NOMO-1 treated with dmso at 0.1 percent for 144 hours (cell line): ENCODE results near the gene KRAS.
A peak's percentile ranks its signal among the peaks of the same experiment; 100 is the strongest.

Source experiments
- DNase-seq: peaks from one replicate; lab custom pipeline; 2025; ENCODE audit not compliant: unreplicated experiment; lab: John Stamatoyannopoulos, UW

Gene KRAS

GRCh38 chr12:25197608-25198007, 53.1 kb downstream of the KRAS start:
- DNase-seq, result no peak

- DNase-seq, result peak; percentile 96
Observed at GRCh38 chr12:25195056-25195971, 55.4 kb downstream of the KRAS start, which contains the start of the genes DNAI7 and ETFRF1. Gene DNAI7, minus strand, starts transcription at chr12:25195160. Its CDS starts 82 bp downstream, at chr12:25195078. Gene ETFRF1, plus strand, starts transcription at chr12:25195237. Its CDS starts 8,720 bp downstream, at chr12:25203957.

- no peak for DNase-seq
Observed at GRCh38 chr12:25194722-25195055, 56.0 kb downstream of the KRAS start.

- DNase-seq, result no peak
Observed at GRCh38 chr12:25194214-25194613, 56.5 kb downstream of the KRAS start.

GRCh38 chr12:25190793-25191192, 59.9 kb downstream of the KRAS start:
- no peak for DNase-seq

GRCh38 chr12:25189656-25190055, 61.1 kb downstream of the KRAS start:
- no peak for DNase-seq

GRCh38 chr12:25187781-25188180, 62.9 kb downstream of the KRAS start:
- no peak for DNase-seq

GRCh38 chr12:25186788-25187402, 63.8 kb downstream of the KRAS start:
- DNase-seq, result no peak

GRCh38 chr12:25186038-25186787, 64.5 kb downstream of the KRAS start:
- no peak for DNase-seq

- no peak for DNase-seq
Observed at GRCh38 chr12:25184132-25184531, 66.6 kb downstream of the KRAS start.

GRCh38 chr12:25182765-25183164, 68.0 kb downstream of the KRAS start:
- no peak for DNase-seq

- no peak for DNase-seq
Observed at GRCh38 chr12:25162866-25163265, 87.9 kb downstream of the KRAS start.

- DNase-seq, result no peak
Observed at GRCh38 chr12:25156061-25156460, 94.7 kb downstream of the KRAS start.

GRCh38 chr12:25155022-25155576, 95.6 kb downstream of the KRAS start:
- no peak for DNase-seq
